Measurements from ENCODE around the gene PRDM11. TPM values are rescaled to one million over a fixed set of nuclear protein-coding genes. Genes with fewer than 3 reads are reported as not detected.

Gene PRDM11
- total RNA-seq, 4 donors from 2014 or later: 4.4 to 10.7 (median 7.0) TPM

GRCh38 chr11:45165806-45166603, 19.6 kb downstream of the PRDM11 start:
- H3K36me3 ChIP-seq: no peaks in the 10 kb centered on the region
- H3K4me3 ChIP-seq: no peak overlapping the region
- no peaks in the 10 kb centered on the region for H3K9me3 ChIP-seq
- H3K27me3 ChIP-seq: no peaks in the 10 kb centered on the region
- H3K4me1 ChIP-seq: peaks cover 0 to 17% (median 0%) of the 10 kb centered on the region in 4 donors
- TF ChIP-seq CTCF (IDR thresholded peaks at IDR 0.05): no peak
- TF ChIP-seq POLR2A (IDR thresholded peaks at IDR 0.05): no peak
- no peak overlapping the region for H3K27ac ChIP-seq
- peak in 1 of 3 donors; percentile 27 for DNase-seq

GRCh38 chr11:45166604-45166897, 20.1 kb downstream of the PRDM11 start:
- Histone ChIP-seq H3K4me3 (no peak overlapping the region), H3K36me3 (no peaks in the 10 kb centered on the region), H3K4me1 (peaks cover 0 to 12% (median 0%) of the 10 kb centered on the region in 4 donors), H3K27ac (no peak overlapping the region), H3K9me3 (no peaks in the 10 kb centered on the region), H3K27me3 (no peaks in the 10 kb centered on the region)
- no peak for TF ChIP-seq POLR2A (IDR thresholded peaks at IDR 0.05)
- TF ChIP-seq CTCF (IDR thresholded peaks at IDR 0.05): no peak
- DNase-seq: no peak

GRCh38 chr11:45167283-45167682, 20.8 kb downstream of the PRDM11 start:
- no peak overlapping the region for H3K27ac ChIP-seq
- no peaks in the 10 kb centered on the region for H3K9me3 ChIP-seq
- no peaks in the 10 kb centered on the region for H3K27me3 ChIP-seq
- no peaks in the 10 kb centered on the region for H3K36me3 ChIP-seq
- no peak overlapping the region for H3K4me3 ChIP-seq
- peaks cover 0 to 5% (median 0%) of the 10 kb centered on the region in 4 donors for H3K4me1 ChIP-seq
- no peak for DNase-seq
- TF ChIP-seq POLR2A (IDR thresholded peaks at IDR 0.05) (no peak), CTCF (IDR thresholded peaks at IDR 0.05) (no peak)

GRCh38 chr11:45168366-45169130, 22.1 kb downstream of the PRDM11 start:
- Histone ChIP-seq H3K4me3 (no peak overlapping the region), H3K36me3 (no peaks in the 10 kb centered on the region), H3K9me3 (no peaks in the 10 kb centered on the region), H3K27ac (no peak overlapping the region), H3K27me3 (no peaks in the 10 kb centered on the region), H3K4me1 (peaks cover 0 to 5% (median 0%) of the 10 kb centered on the region in 4 donors)
- TF ChIP-seq POLR2A (IDR thresholded peaks at IDR 0.05) (no peak), CTCF (IDR thresholded peaks at IDR 0.05) (no peak)
- peak in 1 of 3 donors; percentile 24 for DNase-seq

- no peak for TF ChIP-seq POLR2A (IDR thresholded peaks at IDR 0.05)
- peak in 1 of 3 donors; percentile 4 for DNase-seq
- H3K27me3 ChIP-seq: no peaks in the 10 kb centered on the region
- H3K27ac ChIP-seq: no peak overlapping the region
- H3K4me1 ChIP-seq: peaks cover 0 to 1% (median 0%) of the 10 kb centered on the region in 4 donors
- H3K4me3 ChIP-seq: no peak overlapping the region
- H3K36me3 ChIP-seq: no peaks in the 10 kb centered on the region
- H3K9me3 ChIP-seq: no peaks in the 10 kb centered on the region
These were observed 23.1 kb downstream of the PRDM11 start for GRCh38 chr11:45169310-45170072.
